Measurements from ENCODE around the gene PAX5.

PAX5 gene

DNA sequence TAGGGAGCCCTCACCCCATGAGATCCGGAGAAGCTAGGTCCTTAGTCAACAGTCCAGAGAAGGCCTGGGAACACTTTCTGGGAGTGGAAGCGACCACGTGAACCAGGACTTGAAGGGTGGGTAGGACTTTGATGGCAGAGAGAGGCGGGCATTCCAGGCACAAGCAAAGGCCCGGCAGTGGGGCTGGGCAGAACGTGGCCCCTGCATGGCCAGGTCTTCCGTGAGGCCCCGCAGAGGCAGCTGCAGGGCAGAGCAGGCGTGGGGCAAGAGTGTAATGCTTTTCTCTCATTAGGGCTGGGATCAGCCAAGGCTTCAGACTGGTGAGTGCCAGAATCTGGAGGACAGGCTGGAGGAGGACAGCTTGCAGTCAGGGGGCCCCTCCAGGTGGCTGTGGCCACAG lies 184.1 kb downstream of the PAX5 start:
- TF ChIP-seq FOXP2 (optimal IDR thresholded peaks at IDR 0.05; ENCODE audit: borderline replicate concordance, extremely low read depth, extremely low read length, insufficient read depth) (no peak), POLR2AphosphoS5 (IDR thresholded peaks at IDR 0.05; ENCODE audit: low read depth, low read length) (no peak), TAF1 (IDR thresholded peaks at IDR 0.05; ENCODE audit: borderline replicate concordance, insufficient read depth, low read length) (no peak), SIN3A (IDR thresholded peaks at IDR 0.05; ENCODE audit: borderline replicate concordance, insufficient read depth, low read length) (no peak)
- TF ChIP-seq, protein P1, sequence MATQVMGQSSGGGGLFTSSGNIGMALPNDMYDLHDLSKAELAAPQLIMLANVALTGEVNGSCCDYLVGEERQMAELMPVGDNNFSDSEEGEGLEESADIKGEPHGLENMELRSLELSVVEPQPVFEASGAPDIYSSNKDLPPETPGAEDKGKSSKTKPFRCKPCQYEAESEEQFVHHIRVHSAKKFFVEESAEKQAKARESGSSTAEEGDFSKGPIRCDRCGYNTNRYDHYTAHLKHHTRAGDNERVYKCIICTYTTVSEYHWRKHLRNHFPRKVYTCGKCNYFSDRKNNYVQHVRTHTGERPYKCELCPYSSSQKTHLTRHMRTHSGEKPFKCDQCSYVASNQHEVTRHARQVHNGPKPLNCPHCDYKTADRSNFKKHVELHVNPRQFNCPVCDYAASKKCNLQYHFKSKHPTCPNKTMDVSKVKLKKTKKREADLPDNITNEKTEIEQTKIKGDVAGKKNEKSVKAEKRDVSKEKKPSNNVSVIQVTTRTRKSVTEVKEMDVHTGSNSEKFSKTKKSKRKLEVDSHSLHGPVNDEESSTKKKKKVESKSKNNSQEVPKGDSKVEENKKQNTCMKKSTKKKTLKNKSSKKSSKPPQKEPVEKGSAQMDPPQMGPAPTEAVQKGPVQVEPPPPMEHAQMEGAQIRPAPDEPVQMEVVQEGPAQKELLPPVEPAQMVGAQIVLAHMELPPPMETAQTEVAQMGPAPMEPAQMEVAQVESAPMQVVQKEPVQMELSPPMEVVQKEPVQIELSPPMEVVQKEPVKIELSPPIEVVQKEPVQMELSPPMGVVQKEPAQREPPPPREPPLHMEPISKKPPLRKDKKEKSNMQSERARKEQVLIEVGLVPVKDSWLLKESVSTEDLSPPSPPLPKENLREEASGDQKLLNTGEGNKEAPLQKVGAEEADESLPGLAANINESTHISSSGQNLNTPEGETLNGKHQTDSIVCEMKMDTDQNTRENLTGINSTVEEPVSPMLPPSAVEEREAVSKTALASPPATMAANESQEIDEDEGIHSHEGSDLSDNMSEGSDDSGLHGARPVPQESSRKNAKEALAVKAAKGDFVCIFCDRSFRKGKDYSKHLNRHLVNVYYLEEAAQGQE (IDR thresholded peaks at IDR 0.05; ENCODE audit: insufficient read depth in 1 of 2, low read depth in 2 of 2, low read length in 2 of 2) = no peak

DNA sequence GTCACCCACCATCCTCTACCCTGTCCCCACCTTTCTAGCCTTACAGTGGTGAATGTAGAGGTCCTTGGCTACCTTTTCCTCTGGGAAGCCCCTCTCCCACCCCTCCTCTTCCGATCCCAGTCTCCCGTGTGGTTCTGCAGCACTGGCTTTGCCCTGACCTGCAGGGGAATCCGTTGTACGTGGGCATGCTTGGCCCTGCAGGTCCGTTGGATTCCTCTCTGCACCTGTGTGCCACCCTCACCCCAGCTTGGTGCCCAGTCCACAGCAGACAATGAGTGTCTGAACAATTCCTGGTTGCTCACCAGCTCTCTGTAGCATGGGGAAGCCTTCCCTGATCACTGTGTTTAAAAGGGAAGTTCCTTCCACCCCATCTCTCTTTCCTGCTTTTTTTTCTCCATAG lies 185.1 kb downstream of the PAX5 start:
- no peak for TF ChIP-seq POLR2AphosphoS5 (IDR thresholded peaks at IDR 0.05; ENCODE audit: low read depth, low read length)
- TF ChIP-seq, protein P1 (IDR thresholded peaks at IDR 0.05; ENCODE audit: insufficient read depth in 1 of 2, low read depth in 2 of 2, low read length in 2 of 2) = no peak
- TF ChIP-seq TAF1 (IDR thresholded peaks at IDR 0.05; ENCODE audit: borderline replicate concordance, insufficient read depth, low read length) = no peak
- no peak for TF ChIP-seq SIN3A (IDR thresholded peaks at IDR 0.05; ENCODE audit: borderline replicate concordance, insufficient read depth, low read length)
- no peak for TF ChIP-seq FOXP2 (optimal IDR thresholded peaks at IDR 0.05; ENCODE audit: borderline replicate concordance, extremely low read depth, extremely low read length, insufficient read depth)

DNA sequence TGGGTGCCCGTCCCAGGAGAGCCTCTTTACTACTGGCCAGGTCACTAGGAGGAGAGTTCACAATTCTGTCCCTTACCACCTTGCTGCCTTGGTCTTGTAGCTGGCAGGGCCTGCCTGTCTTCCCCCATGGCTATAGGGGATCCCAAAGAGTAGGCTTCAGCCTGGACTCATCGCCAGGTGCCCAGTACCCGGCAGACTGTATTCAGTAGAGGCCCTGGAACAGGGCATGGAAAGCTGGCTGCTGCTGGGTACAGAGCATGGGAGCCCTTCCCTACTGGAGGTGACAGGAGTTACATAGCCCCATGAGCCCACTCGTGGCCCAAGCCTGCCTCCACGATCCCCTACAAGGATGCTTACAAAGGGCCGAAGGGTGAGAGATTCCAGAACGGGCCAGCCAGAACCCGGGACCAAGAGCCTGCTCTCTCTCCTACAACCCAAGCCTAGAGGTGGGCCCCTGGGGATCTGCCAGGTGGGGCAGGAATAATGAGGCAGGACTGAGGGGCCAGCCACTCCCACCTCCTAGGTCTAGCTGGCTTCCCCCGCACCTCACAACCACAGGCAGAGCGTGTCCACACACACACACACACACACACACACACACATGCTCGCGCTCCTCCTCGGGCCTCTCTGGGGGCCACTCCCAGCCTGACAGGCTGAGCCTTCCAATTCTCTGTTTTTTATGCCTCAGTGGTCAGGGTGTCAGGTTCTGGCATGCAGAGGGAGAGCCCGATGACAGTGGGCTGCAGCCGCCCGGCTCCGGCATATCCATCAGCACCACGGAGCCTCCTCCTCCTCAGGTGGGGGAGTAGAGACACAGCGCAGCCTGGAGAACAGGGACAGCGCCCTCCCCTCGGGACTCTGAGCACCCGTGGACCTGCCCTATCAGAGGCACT lies 186.0 kb downstream of the PAX5 start:
- no peak for TF ChIP-seq TAF1 (IDR thresholded peaks at IDR 0.05; ENCODE audit: borderline replicate concordance, insufficient read depth, low read length)
- TF ChIP-seq, protein P1 (IDR thresholded peaks at IDR 0.05; ENCODE audit: insufficient read depth in 1 of 2, low read depth in 2 of 2, low read length in 2 of 2) = no peak
- no peak for TF ChIP-seq POLR2AphosphoS5 (IDR thresholded peaks at IDR 0.05; ENCODE audit: low read depth, low read length)
- TF ChIP-seq FOXP2 (optimal IDR thresholded peaks at IDR 0.05; ENCODE audit: borderline replicate concordance, extremely low read depth, extremely low read length, insufficient read depth) = no peak
- TF ChIP-seq SIN3A (IDR thresholded peaks at IDR 0.05; ENCODE audit: borderline replicate concordance, insufficient read depth, low read length) = no peak

DNA sequence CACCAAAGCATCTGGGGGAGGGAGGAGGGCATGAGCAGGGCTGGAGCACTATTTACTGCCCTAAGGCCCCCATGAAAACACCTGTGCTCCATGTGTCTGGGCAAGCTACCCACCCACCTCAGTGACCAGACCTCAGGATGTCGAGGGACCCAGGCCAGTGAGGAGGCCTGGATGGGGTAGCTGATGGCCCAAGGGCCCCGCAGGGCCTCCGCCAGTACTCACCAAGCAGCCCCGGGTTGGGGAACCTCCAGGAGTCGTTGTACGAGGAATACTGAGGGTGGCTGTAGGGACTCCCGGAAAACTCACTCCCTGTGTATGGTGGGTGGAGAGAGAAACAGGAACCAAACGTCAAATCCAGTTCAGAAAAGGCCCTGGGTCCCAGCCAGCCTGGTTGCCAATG lies 187.4 kb downstream of the PAX5 start:
- TF ChIP-seq, protein P1 (IDR thresholded peaks at IDR 0.05; ENCODE audit: insufficient read depth in 1 of 2, low read depth in 2 of 2, low read length in 2 of 2) = no peak

Measured in PFSK-1 (cell line).